Jurkat, Clone E6-1 (cell line): ENCODE results near the gene PDIA4. TPM values are rescaled to one million over a fixed set of nuclear protein-coding genes. Genes with fewer than 3 reads are reported as not detected.
"Not testable (repeated sequence)": the region's sequence is repeated elsewhere in the genome, so short reads cannot be mapped to it uniquely, and the experiment has no call there.

Source experiments
- DNase-seq: peaks from one replicate; pipeline ENCODE4 v3.0.0-alpha.2; 2011; ENCODE audit warnings: low read depth, low spot score
- H3K4me3 ChIP-seq: 2 replicates; pipeline ENCODE4 v1.5.1; 2011; ENCODE audit warnings: mild to moderate bottlenecking, low read length, control low read depth, moderate library complexity
- polyA plus RNA-seq: library from polyadenylated mRNA; unstranded; fragments of >200 nt; gene quantifications from one replicate; pipeline ENCODE4 v1.2.1, GENCODE V29; 2012; ENCODE audit warnings: missing spikeins; ENCODE audit not compliant: insufficient read length, insufficient read depth

PDIA4 gene, protein sequence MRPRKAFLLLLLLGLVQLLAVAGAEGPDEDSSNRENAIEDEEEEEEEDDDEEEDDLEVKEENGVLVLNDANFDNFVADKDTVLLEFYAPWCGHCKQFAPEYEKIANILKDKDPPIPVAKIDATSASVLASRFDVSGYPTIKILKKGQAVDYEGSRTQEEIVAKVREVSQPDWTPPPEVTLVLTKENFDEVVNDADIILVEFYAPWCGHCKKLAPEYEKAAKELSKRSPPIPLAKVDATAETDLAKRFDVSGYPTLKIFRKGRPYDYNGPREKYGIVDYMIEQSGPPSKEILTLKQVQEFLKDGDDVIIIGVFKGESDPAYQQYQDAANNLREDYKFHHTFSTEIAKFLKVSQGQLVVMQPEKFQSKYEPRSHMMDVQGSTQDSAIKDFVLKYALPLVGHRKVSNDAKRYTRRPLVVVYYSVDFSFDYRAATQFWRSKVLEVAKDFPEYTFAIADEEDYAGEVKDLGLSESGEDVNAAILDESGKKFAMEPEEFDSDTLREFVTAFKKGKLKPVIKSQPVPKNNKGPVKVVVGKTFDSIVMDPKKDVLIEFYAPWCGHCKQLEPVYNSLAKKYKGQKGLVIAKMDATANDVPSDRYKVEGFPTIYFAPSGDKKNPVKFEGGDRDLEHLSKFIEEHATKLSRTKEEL
- 75.9 TPM for polyA plus RNA-seq

DNA sequence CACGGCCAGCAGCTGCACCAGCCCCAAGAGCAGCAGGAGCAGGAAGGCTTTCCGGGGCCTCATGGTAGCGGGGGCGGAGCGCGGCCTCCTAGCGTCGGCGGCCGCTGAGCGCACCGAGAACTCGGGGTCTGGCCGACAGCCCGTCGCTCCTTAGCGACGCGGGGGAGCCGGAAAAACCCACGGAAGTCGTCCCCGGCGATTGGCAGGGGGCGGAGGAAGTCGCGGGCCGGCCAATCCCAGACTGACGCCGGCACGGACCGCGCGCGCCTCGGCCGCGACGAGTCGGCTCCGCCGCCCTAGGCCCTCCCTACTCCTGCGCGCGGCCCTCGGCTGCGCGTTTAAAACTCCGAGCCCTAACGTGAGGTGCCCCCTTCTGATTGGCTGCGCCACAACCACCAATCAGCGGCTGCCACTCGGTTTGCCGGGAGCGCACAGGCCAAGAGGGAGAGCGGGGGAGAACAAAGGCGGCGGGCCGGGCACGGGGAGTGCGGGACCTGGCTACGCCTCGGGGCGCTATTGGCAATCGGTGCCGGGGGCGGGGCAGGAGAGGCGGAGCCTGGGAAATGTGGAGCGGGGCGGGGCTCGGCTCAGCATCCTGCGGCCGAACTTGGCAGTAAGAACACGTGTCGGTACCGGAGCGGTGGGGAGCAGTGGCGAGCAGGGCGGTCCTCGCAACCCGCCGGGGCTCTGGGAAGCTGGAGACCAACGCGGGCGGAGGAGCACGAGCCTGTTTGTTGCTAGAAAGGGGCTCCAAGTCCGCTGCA is at the start of gene PDIA4:
Gene PDIA4, minus strand, starts transcription at position 160 of the 764 bp plus-strand sequence. Its CDS starts 97 bp downstream, at position 63.
- peak; percentile 98 for DNase-seq
- H3K4me3 ChIP-seq: peak within 1 kb of the TSS; percentile 73

DNA sequence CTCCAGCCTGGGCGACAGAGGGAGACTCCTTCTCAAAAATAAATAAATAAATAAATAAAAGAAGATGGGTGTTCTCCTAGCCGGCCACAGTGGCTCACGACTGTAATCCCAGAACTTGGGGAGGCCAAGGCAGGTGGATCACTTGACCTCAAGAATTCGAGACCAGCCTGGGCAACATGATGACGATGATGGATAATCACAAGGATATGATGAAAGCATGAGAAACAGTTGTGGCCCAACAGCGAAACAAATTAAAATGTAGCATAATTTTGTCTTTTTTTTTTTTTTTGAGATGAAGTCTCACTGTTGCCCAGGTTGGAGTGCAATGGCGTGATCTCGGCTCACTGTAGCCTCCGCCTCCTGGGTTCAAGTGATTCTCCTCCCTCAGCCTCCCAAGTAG is 49.3 kb upstream of the PDIA4 start:
- no peak overlapping the region for H3K4me3 ChIP-seq
- no peak for DNase-seq

DNA sequence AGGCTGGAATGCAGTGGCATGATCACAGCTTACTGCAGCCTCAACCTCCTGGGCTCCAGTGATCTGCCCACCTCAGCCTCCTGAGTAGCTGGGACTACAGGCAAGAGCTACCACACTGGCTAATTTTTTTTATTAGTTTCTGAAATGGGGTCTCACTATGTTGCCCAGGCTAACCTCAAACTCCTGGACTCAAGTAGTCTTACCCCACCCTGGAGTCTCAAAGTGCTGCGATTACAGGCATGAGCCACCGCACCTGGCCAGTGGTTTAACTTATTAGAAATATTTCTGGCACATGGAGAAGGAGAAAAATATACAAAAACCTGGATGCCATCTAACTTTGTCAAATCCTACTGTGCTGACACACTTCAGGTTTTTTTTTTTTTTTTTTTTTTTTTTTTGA is 47.0 kb upstream of the PDIA4 start:
- no peak overlapping the region for H3K4me3 ChIP-seq
- DNase-seq: no peak

DNA sequence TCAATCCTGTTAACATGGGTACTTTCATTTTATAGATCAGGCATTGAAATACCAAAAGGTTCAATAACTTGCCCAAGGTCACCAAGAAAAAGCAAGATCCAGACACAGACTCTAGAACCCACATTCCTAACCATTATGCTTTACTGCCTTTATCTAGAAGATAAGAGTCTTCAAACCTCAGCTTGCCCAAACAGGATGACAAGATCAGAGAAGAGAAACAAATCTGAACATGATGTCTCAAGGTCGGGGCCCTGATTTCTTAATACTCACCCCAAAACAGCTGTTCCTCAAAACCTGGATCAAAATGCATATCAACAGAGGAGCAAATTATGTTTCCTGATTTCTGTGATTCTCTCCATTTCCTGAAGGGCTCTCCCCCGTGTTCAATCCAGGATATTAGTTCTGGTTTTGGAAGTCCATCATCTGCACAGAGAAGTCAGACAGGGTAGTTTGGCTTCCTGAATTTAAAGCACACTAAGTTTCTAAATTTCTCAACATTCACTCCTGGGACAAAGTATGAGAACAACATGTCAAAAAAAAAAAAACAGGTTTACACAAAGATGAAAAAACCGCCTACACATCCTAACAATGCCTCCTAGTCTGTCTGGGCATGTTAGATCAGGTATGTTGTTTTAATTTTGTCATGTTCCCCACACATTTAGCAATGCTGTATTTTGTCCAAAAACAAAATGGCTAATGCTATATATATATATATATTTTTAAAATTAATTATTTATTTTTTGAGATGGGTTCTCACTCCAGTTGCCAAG is 46.0 kb upstream of the PDIA4 start:
- H3K4me3 ChIP-seq: no peak overlapping the region
- no peak for DNase-seq

DNA sequence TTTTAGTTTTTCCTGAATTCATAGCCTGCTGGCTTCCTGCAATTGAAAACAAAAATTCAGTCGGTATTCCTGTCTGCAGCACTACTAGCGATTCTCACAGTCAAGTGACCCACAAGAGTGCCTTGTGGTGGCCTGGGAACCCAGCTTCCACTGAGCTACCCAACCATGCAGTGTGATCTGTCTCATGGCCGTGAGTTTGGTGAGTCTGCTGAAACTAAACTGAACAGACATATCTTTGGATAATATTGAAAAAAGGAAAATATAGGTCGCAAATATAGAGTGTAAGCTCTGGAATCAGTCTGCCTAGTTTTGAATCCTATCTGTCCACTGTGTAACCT is 44.1 kb upstream of the PDIA4 start:
- peak overlapping the region; percentile 57 for H3K4me3 ChIP-seq
- DNase-seq: no peak

DNA sequence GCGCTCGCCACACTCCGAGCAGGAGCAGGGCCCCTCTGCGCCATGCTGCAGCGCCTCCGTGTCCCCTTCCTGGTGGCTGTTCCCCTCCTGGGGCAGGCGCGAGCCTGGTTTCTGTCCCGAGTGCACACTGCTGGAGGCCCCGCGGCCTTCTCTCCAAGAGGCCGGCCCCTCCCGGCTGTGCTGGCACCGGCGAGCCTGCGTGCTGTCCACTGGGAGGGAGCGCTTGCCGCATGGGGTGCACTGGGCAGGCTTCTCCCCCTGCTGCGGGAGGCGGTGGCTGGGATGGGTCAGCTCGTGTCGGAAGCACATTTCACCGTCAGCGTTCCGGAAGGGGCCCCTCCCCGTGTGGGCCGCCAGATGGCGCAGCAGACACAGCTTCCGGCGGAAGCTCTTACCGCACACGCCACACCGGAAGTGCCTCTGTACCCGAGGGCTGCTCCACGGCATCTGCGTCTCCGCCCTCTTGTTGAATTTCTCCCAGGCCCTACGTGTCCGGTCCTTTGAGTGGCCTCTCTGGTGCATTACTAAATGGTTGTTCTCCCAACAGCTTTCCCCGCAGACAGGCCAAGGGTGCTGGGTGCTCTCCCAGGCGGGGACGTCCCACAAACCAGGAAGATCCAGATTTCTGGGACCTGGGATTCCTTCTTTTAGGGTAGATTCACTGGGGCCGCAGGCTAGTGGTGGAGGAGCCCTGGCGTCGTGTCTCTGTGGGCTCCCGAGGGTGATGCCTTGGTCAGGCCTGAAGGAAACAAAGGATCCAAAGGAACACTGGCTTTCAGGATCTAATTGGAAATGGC is 43.5 kb upstream of the PDIA4 start:
- H3K4me3 ChIP-seq: peak overlapping the region; percentile 57
- peak; percentile 75 for DNase-seq

DNA sequence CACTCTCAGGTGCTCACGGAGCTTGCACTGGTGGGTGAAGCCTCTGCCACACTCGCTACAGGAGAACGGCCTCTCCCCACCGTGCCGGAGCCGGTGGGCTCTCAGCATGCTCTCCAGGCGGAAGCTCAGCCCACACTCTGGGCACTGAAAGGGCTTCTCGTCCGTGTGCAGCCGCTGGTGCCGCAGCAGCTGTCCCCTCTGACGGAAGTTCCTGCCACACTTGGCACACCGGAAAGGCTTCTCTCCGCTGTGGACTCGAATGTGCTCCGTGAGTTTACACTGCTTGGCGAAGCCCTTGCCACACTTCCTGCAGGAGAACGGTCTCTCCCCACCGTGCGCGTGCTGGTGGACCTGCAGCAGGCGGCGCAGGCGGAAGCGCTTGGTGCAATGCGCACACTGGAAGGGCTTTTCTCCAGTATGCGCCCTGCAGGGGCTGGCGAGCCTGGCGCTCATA is 42.9 kb upstream of the PDIA4 start:
- no peak for DNase-seq
- peak overlapping the region; percentile 57 for H3K4me3 ChIP-seq

DNA sequence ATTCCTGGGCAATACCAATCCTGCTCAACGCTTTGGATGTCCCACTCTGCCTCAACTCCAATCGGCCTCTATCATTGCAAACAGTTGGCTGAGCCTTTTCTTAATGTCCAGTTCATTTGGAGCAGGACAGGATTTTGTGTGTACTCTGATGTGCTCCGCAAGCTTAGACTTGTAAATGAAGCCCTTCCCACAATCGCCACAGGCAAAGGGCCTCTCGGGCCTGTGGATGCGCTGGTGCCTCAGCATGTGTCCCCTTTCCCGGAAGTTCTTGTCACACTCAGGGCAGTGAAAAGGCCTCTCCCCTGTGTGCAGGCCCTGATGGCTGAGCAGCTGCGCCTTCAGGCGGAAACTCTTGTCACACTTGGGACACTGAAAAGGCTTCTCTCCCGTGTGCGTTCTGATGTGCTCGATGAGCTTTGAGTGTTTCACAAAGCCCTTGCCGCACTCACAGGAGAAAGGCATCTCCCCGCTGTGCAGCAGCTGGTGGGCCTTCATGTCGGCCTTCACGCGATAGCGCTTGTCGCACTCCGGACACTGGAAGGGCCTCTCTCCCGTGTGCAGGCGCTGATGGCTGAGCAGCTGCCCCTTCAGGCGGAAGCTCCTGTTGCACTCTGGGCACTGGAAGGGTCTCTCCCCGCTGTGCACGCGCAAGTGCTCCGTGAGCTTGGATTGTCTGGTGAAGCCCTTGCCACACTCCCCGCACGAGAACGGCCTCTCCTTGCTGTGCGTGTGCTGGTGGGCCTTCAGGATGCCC is 42.2 kb upstream of the PDIA4 start:
- no peak overlapping the region for H3K4me3 ChIP-seq
- DNase-seq: no peak

DNA sequence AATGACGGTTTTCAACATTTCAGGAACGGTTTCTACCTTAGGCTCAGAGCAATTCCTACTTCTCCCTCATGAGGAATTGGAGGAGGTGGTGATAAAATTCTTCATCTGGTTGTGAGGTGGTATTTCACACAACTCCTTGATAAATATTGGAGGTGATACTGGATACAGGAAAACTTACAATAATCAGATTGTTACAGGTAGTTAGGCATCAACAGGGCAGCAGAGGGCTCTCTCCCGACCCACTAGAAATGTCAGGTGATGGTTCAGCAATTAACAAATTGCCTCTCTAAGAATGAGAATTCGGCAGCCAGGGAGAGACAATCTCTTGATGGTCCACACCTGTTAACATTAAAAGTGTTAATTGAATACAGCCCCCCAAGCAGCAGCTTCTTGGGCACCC is 39.6 kb upstream of the PDIA4 start:
- DNase-seq: no peak
- no peak overlapping the region for H3K4me3 ChIP-seq

DNA sequence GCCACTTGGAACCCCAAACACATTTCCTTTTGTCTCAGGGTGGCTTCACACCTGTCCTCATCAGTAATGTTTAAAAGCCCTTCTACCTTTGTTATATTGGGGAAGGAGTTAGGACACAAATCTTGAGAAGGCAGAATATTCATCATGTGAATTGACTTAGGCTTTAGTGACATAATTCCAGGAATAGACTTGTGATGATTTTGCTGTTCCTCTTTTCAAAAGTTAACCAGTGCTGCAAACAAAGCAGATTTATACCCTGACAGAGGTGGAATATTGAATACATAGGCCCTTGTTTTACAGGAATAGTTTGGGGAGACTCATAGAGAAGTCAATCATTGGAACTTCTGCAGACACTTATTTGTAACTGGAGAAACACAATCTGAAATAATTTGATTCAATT is 35.2 kb upstream of the PDIA4 start:
- DNase-seq: no peak
- no peak overlapping the region for H3K4me3 ChIP-seq

DNA sequence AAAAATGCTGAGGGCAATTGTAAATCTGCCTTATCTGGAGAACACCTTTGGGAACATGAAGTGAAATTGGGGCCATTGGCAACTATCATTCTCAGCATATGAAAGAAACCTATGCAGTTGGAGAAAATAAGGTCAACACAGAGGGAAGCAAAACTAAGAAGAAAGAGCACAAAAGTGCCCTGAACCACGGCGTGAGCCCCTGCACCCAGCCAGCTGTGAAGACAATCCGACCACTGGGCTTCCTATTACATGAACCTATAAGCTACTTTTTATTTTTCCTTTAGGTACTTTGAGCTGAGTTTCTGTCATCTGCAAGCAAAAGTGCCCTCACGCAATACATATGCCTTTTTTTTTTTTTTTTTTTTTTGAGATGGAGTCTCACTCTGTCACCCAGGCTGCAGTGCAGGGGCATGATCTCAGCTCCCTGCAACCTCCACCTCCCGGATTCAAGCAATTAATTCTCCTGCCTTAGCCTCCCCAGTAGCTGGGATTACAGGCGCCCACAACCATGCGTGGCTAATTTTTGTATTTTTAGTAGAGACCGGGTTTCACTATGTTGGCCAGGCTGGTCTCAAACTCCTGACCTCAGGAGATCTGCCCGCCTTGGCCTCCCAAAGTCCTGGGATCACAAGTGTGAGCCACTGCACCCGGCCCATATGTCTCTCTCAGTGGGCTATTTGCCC is 34.1 kb upstream of the PDIA4 start:
- not testable (repeated sequence) for DNase-seq, H3K4me3 ChIP-seq

DNA sequence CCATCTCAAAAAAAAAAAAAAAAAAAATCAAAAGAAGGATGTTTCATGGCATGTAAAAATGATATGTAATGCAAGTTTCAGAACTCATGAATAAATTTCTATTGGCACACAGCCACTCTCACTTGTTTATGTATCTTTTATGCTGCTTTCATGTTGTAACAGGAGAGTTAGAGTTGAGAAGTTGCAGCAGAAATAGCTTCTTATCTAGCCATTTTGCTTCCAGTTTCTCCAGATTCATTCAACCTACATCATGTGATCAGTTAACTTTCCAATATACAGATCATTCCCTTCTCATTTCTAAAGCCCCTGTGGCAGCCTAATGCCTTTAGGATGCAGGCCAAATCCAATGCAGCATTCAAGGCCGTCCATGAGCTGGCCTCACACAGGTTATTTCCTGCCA is 31.9 kb upstream of the PDIA4 start:
- DNase-seq: no peak
- no peak overlapping the region for H3K4me3 ChIP-seq

DNA sequence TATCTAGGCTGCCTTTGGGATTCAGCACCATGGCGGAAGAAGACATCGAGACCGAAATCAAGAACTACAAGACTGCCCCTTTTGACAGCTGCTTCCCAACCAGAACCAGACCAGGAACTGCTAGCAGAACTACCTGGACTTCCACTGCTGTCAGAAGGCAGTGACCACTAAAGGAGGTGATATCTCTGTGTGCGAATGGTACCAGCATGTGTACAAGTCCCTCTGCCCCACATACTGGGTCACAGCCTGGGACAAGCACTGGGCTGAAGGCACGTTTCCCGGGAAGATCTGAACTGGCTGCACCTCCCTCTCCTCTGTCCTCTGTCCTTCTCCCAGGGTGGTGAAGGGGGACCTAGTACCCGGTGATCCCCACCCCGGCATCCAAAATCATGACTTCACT is 25.6 kb upstream of the PDIA4 start:
- DNase-seq: no peak
- no peak overlapping the region for H3K4me3 ChIP-seq

DNA sequence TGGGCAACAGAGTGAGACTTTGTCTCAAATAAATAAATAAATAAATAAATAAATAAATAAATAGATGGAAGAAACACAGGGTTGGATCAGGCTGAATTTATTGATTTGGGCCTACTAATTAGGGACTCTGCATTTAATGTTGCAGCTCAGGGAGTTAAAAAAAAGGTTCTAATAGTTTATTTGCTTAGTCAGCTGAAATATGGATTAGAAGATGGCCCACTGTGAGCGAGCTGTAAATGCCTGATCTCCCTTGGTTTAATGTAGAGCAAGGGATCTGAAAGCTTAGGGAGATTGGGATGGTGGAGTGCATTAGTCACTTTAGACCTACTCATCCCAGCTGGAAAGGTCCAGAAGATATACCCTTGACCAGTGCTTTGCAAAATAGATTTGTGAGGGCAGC is 25.1 kb upstream of the PDIA4 start:
- no peak overlapping the region for H3K4me3 ChIP-seq
- DNase-seq: no peak

DNA sequence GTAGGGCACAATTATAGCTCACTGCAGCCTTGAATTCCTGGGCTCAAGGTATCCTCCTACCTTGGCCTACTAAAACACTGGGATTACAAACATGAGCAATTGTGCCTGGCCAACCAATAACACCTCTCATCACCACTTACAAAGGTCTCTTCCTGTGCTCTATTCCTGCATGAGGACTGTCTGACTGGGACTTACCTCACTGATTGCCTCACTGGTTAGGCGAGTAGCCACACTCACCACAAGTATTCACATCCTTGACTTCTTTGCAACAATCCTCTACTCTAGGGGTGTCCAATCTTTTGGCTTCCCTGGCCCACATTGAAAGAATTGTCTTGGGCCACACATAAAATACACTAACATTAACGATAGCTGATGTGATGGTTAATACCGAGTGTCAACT is 22.6 kb upstream of the PDIA4 start:
- no peak overlapping the region for H3K4me3 ChIP-seq

DNA sequence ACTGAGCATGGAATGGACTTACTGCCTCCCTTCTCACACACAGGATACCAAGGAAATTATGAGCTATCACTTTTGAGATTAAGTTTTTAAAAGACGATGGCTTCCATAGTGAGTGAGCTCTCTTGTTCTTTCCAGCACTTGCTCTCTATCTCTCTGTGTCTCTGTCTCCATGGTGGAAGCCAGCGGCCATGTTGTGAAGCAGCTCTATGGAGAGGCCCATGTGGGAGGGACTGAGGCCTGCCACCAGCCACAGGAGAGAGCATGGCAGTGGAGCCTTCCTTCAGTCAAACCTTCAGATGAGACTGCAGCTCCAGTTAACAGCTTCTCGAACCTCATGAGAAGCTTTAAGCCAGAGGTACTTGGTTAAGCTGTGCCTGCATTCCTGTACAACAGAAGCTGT is 20.5 kb upstream of the PDIA4 start:
- no peak overlapping the region for H3K4me3 ChIP-seq
- no peak for DNase-seq

More for the DNA sequence above, 22.6 kb upstream of the PDIA4 start:
- DNase-seq: no peak

DNA sequence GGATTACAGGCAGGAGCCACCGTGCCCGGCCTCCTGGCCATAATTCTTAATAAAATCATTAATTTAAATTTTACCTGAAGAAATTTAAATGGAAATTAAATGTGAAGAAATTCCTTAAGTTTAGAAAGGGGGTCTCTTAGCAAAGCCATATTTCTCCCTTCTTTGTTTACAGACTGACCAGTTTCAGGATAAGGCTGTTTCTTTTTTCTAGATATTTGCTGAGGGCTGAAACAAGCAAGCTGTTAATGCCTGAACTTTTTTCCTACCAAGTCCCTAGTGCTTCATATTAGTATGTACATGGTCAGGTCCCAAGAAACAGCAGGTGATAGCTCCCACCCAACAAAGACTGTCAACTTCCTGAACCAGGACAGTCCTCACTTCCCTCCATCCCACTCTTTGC is 18.1 kb upstream of the PDIA4 start:
- no peak for DNase-seq

More for the DNA sequence above, 18.1 kb upstream of the PDIA4 start:
- no peak overlapping the region for H3K4me3 ChIP-seq
